Kidney (tissue), 14 donors: Measurements from ENCODE around the gene TEX38. TPM values are rescaled to one million over a fixed set of nuclear protein-coding genes. Genes with fewer than 3 reads are reported as not detected.

ENCODE experiments used
- DNase-seq, 5 donors: peaks; one replicate each; pipeline ENCODE4 v3.0.0-alpha.2; 2013 to 2020
- FAIRE-seq: peaks from 2 replicates; lab custom pipeline; 2012; peaks lifted over from hg19 to GRCh38; lab: Jason Lieb, UNC
- H3K27ac ChIP-seq, 2 donors: one replicate each; pipeline ENCODE4 v1.7.0; 2013; ENCODE audit warnings: low read depth in 2 of 2, low read length in 2 of 2, inconsistent platforms in 1 of 2
- H3K27me3 ChIP-seq: one replicate; pipeline ENCODE4 v1.7.1; 2013; ENCODE audit warnings: low read length, inconsistent platforms; ENCODE audit not compliant: control insufficient read depth, insufficient read depth
- H3K36me3 ChIP-seq, 3 donors: one replicate each; pipeline versions ENCODE4 v1.7.0 to v1.7.1; 2013; ENCODE audit warnings: low read length in 3 of 3, control low read depth in 1 of 3, inconsistent platforms in 1 of 3; ENCODE audit not compliant: insufficient read depth in 3 of 3, control insufficient read depth in 2 of 3
- H3K4me1 ChIP-seq, 3 donors: one replicate each; pipeline versions ENCODE4 v1.7.0 to v1.7.1; 2013; ENCODE audit warnings: low read length in 3 of 3, inconsistent platforms in 1 of 3, low read depth in 1 of 3; ENCODE audit not compliant: control insufficient read depth in 2 of 3, insufficient read depth in 2 of 3
- H3K4me3 ChIP-seq, 3 donors: one replicate each; pipeline versions ENCODE4 v1.7.0 to v1.8.1; 2013; ENCODE audit warnings: low read length in 3 of 3, control low read depth in 1 of 3, inconsistent platforms in 1 of 3
- H3K9ac ChIP-seq, 3 donors: one replicate each; pipeline versions ENCODE4 v1.7.0 to v1.7.1; 2013; ENCODE audit warnings: low read length in 3 of 3, control low read depth in 1 of 3, inconsistent platforms in 1 of 3
- H3K9me3 ChIP-seq, 3 donors: one replicate each; pipeline versions ENCODE4 v1.7.0 to v1.7.1; 2013; ENCODE audit warnings: low read length in 3 of 3, control low read depth in 1 of 3, inconsistent platforms in 1 of 3; ENCODE audit not compliant: control insufficient read depth in 2 of 3, insufficient read depth in 1 of 3
- intact Hi-C: fragments of 100-400 bp; cut with DNase I; formaldehyde crosslinking; loops from one replicate; pipeline ENCODE4 v1.11.1; 2022
- polyA plus RNA-seq: library from polyadenylated mRNA; stranded (reverse); fragments of 350-450 nt; fragmentation: Illumina TruSeq; extraction: RNeasy Lipid Tissue Mini Kit (QIAGEN cat#74804); gene quantifications from one replicate; pipeline ENCODE4 v1.2.3, GENCODE V29; 2014; ENCODE audit warnings: low read depth, low replicate concordance; ENCODE audit not compliant: insufficient read depth
- total RNA-seq: library from RNA; stranded (reverse); fragmentation: NEBNext Ultra II Directional; extraction: Animal tissue kit (Norgen Biotek cat#: 25700); gene quantifications from one replicate; pipeline ENCODE4 v1.2.1, GENCODE V29; 2021
- TF ChIP-seq, protein P1 (sequence below): IDR thresholded peaks from 3 replicates; pipeline ENCODE4 v1.5.1; 2012; ENCODE audit warnings: mild to moderate bottlenecking, moderate library complexity, borderline replicate concordance; ENCODE audit not compliant: insufficient read depth; ENCODE audit errors: extremely low read depth
- donor health status: control.
- donor health status: control.
- donor health status: control.
- donor health status: control.
- donor health status: control.
- donor health status: DM: yes; HTN: yes; CAD: no.
- donor health status: Normal renal cell carcinoma (clear cell type).

The TEX38 gene
- total and polyA plus RNA-seq, 2 donors from 2014 or later: 0.35 TPM; not detected in 1

DNA sequence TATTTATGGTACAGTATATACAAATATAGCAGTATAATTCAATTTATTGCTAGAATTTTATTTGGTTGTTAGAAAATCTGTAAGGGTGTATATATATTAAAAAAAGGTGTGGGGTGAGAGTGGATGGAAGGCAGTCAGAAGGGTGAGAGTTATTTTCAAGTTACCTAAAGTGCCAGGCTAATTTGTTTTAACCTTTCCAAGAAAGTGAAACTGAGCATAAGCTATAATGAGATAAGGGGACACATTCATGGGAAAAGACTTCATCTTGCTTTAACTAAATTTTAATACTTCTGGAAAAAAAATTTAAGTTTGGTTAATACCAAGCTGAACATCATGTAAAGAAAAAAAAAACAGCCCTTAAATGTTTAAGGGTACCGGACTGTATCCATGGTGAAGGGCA is 4.9 kb downstream of the TEX38 start:
- peaks cover 3 to 25% (median 19%) of the 10 kb centered on the region in 3 donors for H3K36me3 ChIP-seq
- H3K27me3 ChIP-seq: no peaks in the 10 kb centered on the region
- intact Hi-C loops: no loop called here
- no peak overlapping the region for H3K4me3 ChIP-seq
- no peak for FAIRE-seq
- no peak for DNase-seq
- TF ChIP-seq, protein P1, sequence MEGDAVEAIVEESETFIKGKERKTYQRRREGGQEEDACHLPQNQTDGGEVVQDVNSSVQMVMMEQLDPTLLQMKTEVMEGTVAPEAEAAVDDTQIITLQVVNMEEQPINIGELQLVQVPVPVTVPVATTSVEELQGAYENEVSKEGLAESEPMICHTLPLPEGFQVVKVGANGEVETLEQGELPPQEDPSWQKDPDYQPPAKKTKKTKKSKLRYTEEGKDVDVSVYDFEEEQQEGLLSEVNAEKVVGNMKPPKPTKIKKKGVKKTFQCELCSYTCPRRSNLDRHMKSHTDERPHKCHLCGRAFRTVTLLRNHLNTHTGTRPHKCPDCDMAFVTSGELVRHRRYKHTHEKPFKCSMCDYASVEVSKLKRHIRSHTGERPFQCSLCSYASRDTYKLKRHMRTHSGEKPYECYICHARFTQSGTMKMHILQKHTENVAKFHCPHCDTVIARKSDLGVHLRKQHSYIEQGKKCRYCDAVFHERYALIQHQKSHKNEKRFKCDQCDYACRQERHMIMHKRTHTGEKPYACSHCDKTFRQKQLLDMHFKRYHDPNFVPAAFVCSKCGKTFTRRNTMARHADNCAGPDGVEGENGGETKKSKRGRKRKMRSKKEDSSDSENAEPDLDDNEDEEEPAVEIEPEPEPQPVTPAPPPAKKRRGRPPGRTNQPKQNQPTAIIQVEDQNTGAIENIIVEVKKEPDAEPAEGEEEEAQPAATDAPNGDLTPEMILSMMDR: no peak
- H3K9me3 ChIP-seq: no peaks in the 10 kb centered on the region
- no peak overlapping the region for H3K27ac ChIP-seq
- H3K9ac ChIP-seq: no peak overlapping the region
- no peaks in the 10 kb centered on the region for H3K4me1 ChIP-seq

DNA sequence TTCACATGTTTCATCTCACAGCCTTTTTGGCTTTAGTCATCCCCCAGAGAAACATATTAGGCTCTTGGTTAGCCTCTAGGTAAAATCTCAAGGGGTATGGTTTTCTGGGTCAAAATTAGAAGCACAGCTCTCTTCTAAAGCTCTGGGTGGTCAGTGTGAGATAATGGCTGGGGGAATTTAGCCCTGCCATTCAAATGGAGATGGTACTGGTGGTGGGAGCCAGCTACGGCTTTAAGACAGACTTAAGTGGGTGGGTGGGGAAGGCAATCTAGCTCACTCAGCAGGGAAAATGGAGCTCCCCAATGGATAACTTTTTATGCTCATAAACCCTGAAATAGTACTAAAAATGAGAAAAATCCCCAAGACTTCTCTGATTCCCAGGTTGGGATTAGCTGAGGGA is 5.7 kb downstream of the TEX38 start:
- intact Hi-C loops: no loop called here
- no peaks in the 10 kb centered on the region for H3K9me3 ChIP-seq
- H3K27me3 ChIP-seq: no peaks in the 10 kb centered on the region
- TF ChIP-seq, protein P1: no peak
- no peak overlapping the region for H3K27ac ChIP-seq
- no peak for DNase-seq
- peaks cover 3 to 33% (median 23%) of the 10 kb centered on the region in 3 donors for H3K36me3 ChIP-seq
- FAIRE-seq: no peak
- no peak overlapping the region for H3K9ac ChIP-seq
- no peak overlapping the region for H3K4me3 ChIP-seq
- H3K4me1 ChIP-seq: no peaks in the 10 kb centered on the region

DNA sequence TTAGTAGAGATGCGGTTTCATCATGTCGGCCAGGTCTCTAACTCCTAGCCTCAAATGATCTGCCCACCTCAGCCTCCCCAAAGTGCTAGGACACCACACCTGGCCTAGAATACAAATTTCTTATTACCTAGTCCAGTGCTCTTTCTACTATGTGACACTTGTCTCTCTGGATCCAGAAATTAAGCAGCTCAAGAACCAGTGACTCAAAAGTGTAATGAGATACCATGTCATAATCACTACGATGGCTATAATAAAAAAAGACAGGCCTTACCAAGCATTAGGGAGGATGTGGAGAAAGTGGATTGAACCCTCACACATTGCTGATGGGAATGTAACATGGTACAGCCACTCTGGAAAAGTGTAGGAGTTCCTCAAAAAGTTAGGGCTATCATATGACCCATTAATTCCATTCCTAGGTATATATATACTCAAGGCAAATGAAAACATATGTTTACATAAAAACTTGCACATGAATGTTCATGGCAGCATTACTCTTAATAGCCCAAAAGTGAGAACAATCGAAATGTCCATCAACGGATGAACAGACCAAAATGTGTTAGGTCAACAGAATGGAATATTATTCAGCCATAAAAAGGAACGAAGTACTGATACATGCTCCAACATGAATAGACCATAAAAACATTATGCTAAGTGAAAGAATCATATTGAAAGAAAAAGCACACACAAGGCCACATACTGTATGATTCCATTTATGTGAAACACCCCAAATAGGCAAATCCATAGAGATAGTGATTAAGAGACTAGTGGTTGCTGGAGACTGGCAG is 8.3 kb downstream of the TEX38 start:
- no peak for FAIRE-seq
- peaks cover 12 to 59% (median 36%) of the 10 kb centered on the region in 3 donors for H3K36me3 ChIP-seq
- TF ChIP-seq, protein P1: no peak
- no peak overlapping the region for H3K9ac ChIP-seq
- H3K9me3 ChIP-seq: no peaks in the 10 kb centered on the region
- H3K27ac ChIP-seq: no peak overlapping the region
- H3K4me3 ChIP-seq: no peak overlapping the region
- no peak for DNase-seq
- intact Hi-C loops: no loop called here
- no peaks in the 10 kb centered on the region for H3K27me3 ChIP-seq
- no peaks in the 10 kb centered on the region for H3K4me1 ChIP-seq
